ENCODE measurements around the gene UMAD1. TPM values are rescaled to one million over a fixed set of nuclear protein-coding genes. Genes with fewer than 3 reads are reported as not detected.
A peak's percentile ranks its signal among the peaks of the same experiment; 100 is the strongest.

Gene UMAD1
- total and polyA plus RNA-seq, 2 donors (not counting 3 experiments of a cell fraction or from before 2014, with no cell fraction given): 5.6 to 6.6 TPM

DNA sequence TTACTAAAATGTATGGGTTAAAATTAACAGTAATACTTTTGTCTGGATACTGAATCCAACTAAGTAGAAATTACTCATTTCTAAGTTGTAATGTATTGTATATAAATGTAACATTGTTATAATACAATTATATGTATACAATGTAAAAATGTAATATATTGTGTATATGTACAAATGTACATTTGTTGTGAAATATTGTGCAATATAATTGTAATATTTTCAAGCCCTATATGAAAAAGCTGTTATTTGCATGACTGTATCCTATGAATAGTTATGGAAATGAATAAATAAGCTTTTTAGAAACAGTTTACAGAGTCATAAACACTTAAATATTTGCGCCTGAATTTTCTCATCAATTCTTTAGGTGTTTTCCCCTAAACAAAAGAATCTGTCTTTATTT lies 20.3 kb upstream of the UMAD1 start:
- no peak for DNase-seq (ENCODE audit: low read depth, low spot score)
- no peaks in the 10 kb centered on the region for H3K36me3 ChIP-seq (ENCODE audit: control insufficient read depth in 2 of 2, extremely low read depth in 1 of 2, insufficient read depth in 2 of 2, low read length in 2 of 2)
- H3K9me1 ChIP-seq (replicated peaks; ENCODE audit: control insufficient read depth, extremely low read depth, insufficient read depth, low read length): no peaks in the 10 kb centered on the region
- intact Hi-C loops (cut with micrococcal nuclease) (no loop called here), dilution Hi-C loops (cut with MboI; ENCODE audit: extremely low pct_ligation_motif_present, low sequenced_read_pairs) (no loop called here)
- TF ChIP-seq MYC (IDR thresholded peaks at IDR 0.05; ENCODE audit: low read depth, low read length): no peak
- no peaks in the 10 kb centered on the region for H3K4me1 ChIP-seq (ENCODE audit: control insufficient read depth, extremely low read depth, insufficient read depth, low read length)
- H3K27ac ChIP-seq (ENCODE audit: insufficient read depth, low read depth, low read length): no peak overlapping the region
- H3K9me3 ChIP-seq (replicated peaks; ENCODE audit: control insufficient read depth, insufficient read depth, low read length): no peaks in the 10 kb centered on the region
- BruUV-seq (replicated peaks): no TSS peak
- H3K9ac ChIP-seq (replicated peaks; ENCODE audit: extremely low read depth, insufficient read depth, low read length): no peak overlapping the region
- H3K79me2 ChIP-seq (ENCODE audit: control insufficient read depth, insufficient read depth, low read length): no peaks in the 10 kb centered on the region
- H3K4me3 ChIP-seq (replicated peaks in 1 of 3; ENCODE audit: insufficient read depth in 1 of 3, low read depth in 1 of 3, low read length in 3 of 3): no peak overlapping the region
- POLR2A ChIA-PET: no interaction called here
- no peak overlapping the region for H2AFZ ChIP-seq (ENCODE audit: low read depth, low read length)
- no peaks in the 10 kb centered on the region for H4K20me1 ChIP-seq (replicated peaks; ENCODE audit: control insufficient read depth, extremely low read depth, insufficient read depth, low read length)
- CTCF ChIA-PET: interaction anchor here (0.6 kb wide), 1 partner anchor 881 kb away, joined by 3 read pairs; no protein-coding TSS in a partner anchor
- H3K4me2 ChIP-seq (ENCODE audit: insufficient read depth, low read length): no peak overlapping the region
- H3K27me3 ChIP-seq (ENCODE audit: control insufficient read depth in 2 of 2, insufficient read depth in 2 of 2, low read length in 2 of 2): no peaks in the 10 kb centered on the region
- no peak for FAIRE-seq

GRCh38 chr7:7620644-7621210 lies 19.8 kb upstream of the UMAD1 start:
- BruUV-seq (replicated peaks): no TSS peak
- Histone ChIP-seq H3K4me1 (ENCODE audit: control insufficient read depth, extremely low read depth, insufficient read depth, low read length) (no peaks in the 10 kb centered on the region), H3K4me3 (replicated peaks in 1 of 3; ENCODE audit: insufficient read depth in 1 of 3, low read depth in 1 of 3, low read length in 3 of 3) (no peak overlapping the region), H3K27ac (ENCODE audit: insufficient read depth, low read depth, low read length) (no peak overlapping the region), H3K4me2 (ENCODE audit: insufficient read depth, low read length) (no peak overlapping the region), H3K79me2 (ENCODE audit: control insufficient read depth, insufficient read depth, low read length) (no peaks in the 10 kb centered on the region), H3K9ac (replicated peaks; ENCODE audit: extremely low read depth, insufficient read depth, low read length) (no peak overlapping the region), H3K36me3 (ENCODE audit: control insufficient read depth in 2 of 2, extremely low read depth in 1 of 2, insufficient read depth in 2 of 2, low read length in 2 of 2) (no peaks in the 10 kb centered on the region), H3K27me3 (ENCODE audit: control insufficient read depth in 2 of 2, insufficient read depth in 2 of 2, low read length in 2 of 2) (no peaks in the 10 kb centered on the region), H2AFZ (ENCODE audit: low read depth, low read length) (no peak overlapping the region), H3K9me1 (replicated peaks; ENCODE audit: control insufficient read depth, extremely low read depth, insufficient read depth, low read length) (no peaks in the 10 kb centered on the region), H3K9me3 (replicated peaks; ENCODE audit: control insufficient read depth, insufficient read depth, low read length) (no peaks in the 10 kb centered on the region), H4K20me1 (replicated peaks; ENCODE audit: control insufficient read depth, extremely low read depth, insufficient read depth, low read length) (no peaks in the 10 kb centered on the region)
- POLR2A ChIA-PET: no interaction called here
- dilution Hi-C loops (cut with MboI; ENCODE audit: extremely low pct_ligation_motif_present, low sequenced_read_pairs): no loop called here
- FAIRE-seq (peak; percentile 50), DNase-seq (ENCODE audit: low read depth, low spot score) (no peak)
- no peak for TF ChIP-seq POLR2AphosphoS5 (IDR thresholded peaks at IDR 0.05; ENCODE audit: insufficient read depth, low read depth, low read length)
- TF ChIP-seq EZH2 (IDR thresholded peaks at IDR 0.05; ENCODE audit: borderline replicate concordance, low read depth, low read length, severe bottlenecking): no peak
- no peak for TF ChIP-seq MYC (IDR thresholded peaks at IDR 0.05; ENCODE audit: low read depth, low read length)
- TF ChIP-seq GATA2 (IDR thresholded peaks at IDR 0.05; ENCODE audit: insufficient read depth, insufficient read length, low read depth, low read length): no peak
- TF ChIP-seq CTCF (IDR thresholded peaks at IDR 0.05; ENCODE audit: extremely low read depth in 1 of 2, insufficient read depth in 1 of 2, low read depth in 1 of 2, low read length in 2 of 2): no peak
- no peak for TF ChIP-seq JUN (IDR thresholded peaks at IDR 0.05; ENCODE audit: borderline replicate concordance, insufficient read depth, insufficient read length, low read depth)
- no peak for TF ChIP-seq FOS (IDR thresholded peaks at IDR 0.05; ENCODE audit: borderline replicate concordance, insufficient read depth, low read length)
- no peak for TF ChIP-seq POLR2A (IDR thresholded peaks at IDR 0.05; ENCODE audit: low read depth, low read length)
- no peak for TF ChIP-seq MAX (IDR thresholded peaks at IDR 0.05; ENCODE audit: insufficient read depth, insufficient read length)
- CTCF ChIA-PET: no interaction called here
- intact Hi-C loops (cut with micrococcal nuclease): no loop called here
